Parathyroid adenoma (tissue), 2 donors: Measurements from ENCODE around the gene MED13L.

Experiments
- H2AFZ ChIP-seq: fragments of 300-600 bp; sonication (generic); one replicate; pipeline ENCODE4 v1.7.0; 2017; ENCODE audit warnings: antibody characterized with exemption, mild to moderate bottlenecking
- H3K27ac ChIP-seq: fragments of 300-600 bp; sonication (generic); one replicate; pipeline ENCODE4 v1.7.0; 2017
- H3K27me3 ChIP-seq: fragments of 300-600 bp; sonication (generic); one replicate; pipeline ENCODE4 v1.7.0; 2017; ENCODE audit warnings: low read length; ENCODE audit not compliant: control insufficient read depth, insufficient read depth
- H3K36me3 ChIP-seq: fragments of 300-600 bp; sonication (generic); one replicate; pipeline ENCODE4 v1.7.0; 2017; ENCODE audit warnings: low read length; ENCODE audit not compliant: control insufficient read depth, insufficient read depth
- H3K4me1 ChIP-seq: fragments of 300-600 bp; sonication (generic); one replicate; pipeline ENCODE4 v1.7.0; 2017; ENCODE audit warnings: control low read depth
- H3K4me2 ChIP-seq: fragments of 300-600 bp; sonication (generic); one replicate; pipeline ENCODE4 v1.7.0; 2017; ENCODE audit warnings: low read length
- H3K4me3 ChIP-seq: fragments of 300-600 bp; sonication (generic); one replicate; pipeline ENCODE4 v1.7.0; 2017; ENCODE audit warnings: low read depth, low read length
- H3K79me2 ChIP-seq: fragments of 300-600 bp; sonication (generic); one replicate; pipeline ENCODE4 v1.7.0; 2017; ENCODE audit warnings: control low read depth
- H3K9ac ChIP-seq: fragments of 300-600 bp; sonication (generic); one replicate; pipeline ENCODE4 v1.7.0; 2017; ENCODE audit warnings: mild to moderate bottlenecking
- H3K9me3 ChIP-seq: fragments of 300-600 bp; sonication (generic); one replicate; pipeline ENCODE4 v1.7.0; 2017; ENCODE audit warnings: low read length; ENCODE audit not compliant: control insufficient read depth
- TF ChIP-seq, protein P1 (sequence below): fragments of 300-600 bp; sonication (generic); IDR thresholded peaks from one replicate; pipeline ENCODE4 v1.7.0; 2017; ENCODE audit warnings: antibody characterized with exemption, mild to moderate bottlenecking
- donor health status: primary hyperparathyroidism.

MED13L gene

DNA sequence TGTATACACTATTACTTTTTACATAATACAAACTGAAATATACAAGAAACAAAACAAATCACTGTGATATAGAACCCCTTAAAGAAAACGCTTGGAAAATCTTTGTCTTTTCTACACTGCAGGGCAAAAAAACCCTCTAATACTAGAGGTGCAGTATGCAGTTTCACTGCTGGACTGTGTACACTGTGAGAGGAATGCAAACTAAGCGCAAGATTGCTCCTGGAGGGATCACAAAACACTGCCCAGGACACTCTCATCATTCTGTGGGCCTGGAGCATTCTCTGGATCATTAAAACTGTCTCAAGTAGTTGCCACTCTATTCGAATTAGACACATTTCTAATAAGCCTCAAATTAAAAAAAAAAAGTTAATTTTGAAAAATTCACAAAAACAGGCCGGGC is 217.6 kb downstream of the MED13L start:
- no peak overlapping the region for H2AFZ ChIP-seq
- TF ChIP-seq, protein P1, sequence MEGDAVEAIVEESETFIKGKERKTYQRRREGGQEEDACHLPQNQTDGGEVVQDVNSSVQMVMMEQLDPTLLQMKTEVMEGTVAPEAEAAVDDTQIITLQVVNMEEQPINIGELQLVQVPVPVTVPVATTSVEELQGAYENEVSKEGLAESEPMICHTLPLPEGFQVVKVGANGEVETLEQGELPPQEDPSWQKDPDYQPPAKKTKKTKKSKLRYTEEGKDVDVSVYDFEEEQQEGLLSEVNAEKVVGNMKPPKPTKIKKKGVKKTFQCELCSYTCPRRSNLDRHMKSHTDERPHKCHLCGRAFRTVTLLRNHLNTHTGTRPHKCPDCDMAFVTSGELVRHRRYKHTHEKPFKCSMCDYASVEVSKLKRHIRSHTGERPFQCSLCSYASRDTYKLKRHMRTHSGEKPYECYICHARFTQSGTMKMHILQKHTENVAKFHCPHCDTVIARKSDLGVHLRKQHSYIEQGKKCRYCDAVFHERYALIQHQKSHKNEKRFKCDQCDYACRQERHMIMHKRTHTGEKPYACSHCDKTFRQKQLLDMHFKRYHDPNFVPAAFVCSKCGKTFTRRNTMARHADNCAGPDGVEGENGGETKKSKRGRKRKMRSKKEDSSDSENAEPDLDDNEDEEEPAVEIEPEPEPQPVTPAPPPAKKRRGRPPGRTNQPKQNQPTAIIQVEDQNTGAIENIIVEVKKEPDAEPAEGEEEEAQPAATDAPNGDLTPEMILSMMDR: no peak
- no peaks in the 10 kb centered on the region for H3K36me3 ChIP-seq
- H3K9me3 ChIP-seq: no peaks in the 10 kb centered on the region
- no peak overlapping the region for H3K27ac ChIP-seq
- no peak overlapping the region for H3K4me3 ChIP-seq
- no peak overlapping the region for H3K9ac ChIP-seq
- H3K4me1 ChIP-seq: no peaks in the 10 kb centered on the region
- H3K4me2 ChIP-seq: no peak overlapping the region
- no peaks in the 10 kb centered on the region for H3K27me3 ChIP-seq
- peaks cover 37% of the 10 kb centered on the region for H3K79me2 ChIP-seq

- Histone ChIP-seq H3K27me3 (no peaks in the 10 kb centered on the region), H3K4me3 (no peak overlapping the region), H3K9me3 (no peaks in the 10 kb centered on the region), H3K4me1 (peaks cover 3% of the 10 kb centered on the region), H2AFZ (no peak overlapping the region), H3K9ac (no peak overlapping the region), H3K4me2 (no peak overlapping the region), H3K36me3 (no peaks in the 10 kb centered on the region), H3K79me2 (peaks cover 26% of the 10 kb centered on the region), H3K27ac (no peak overlapping the region)
- TF ChIP-seq, protein P1: no peak
Observed at GRCh38 chr12:116058574-116058973, 218.9 kb downstream of the MED13L start.

- TF ChIP-seq, protein P1: no peak
- no peak overlapping the region for H3K27ac ChIP-seq
Observed at GRCh38 chr12:116057356-116057755, 220.1 kb downstream of the MED13L start.

DNA sequence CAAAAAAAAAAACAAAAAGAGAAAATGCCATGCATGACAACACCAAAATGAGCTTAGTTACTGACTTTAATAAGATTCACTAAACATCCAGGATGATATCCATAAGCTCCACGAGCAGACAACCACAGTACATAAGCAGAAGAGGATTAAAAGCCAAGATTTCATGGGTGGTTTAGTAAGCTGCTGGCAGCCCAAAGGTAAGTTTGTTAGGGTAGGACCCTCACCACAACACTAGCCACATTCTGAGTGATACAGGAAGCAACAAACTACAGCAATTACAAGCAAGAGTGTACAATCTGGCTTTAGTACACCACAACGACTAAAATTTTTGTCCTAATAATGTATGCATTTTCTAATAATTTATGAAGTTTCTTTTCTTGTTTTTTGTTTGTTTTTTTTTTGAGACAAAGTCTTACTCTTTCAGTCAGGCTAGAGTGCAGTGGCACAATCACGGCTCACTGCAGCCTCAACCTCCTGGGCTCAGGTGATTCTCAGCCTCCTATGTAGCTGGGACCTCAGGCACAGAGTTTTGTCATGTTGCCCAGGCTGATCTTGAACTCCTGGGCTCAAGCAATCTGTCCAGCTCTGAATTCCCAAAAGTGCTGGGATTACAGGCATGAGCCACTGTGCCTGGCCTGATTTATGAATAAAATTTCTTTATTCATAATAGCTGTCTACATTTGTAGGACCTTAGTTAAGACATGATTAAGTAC is 221.4 kb downstream of the MED13L start:
- Histone ChIP-seq H2AFZ (no peak overlapping the region), H3K4me3 (no peak overlapping the region), H3K36me3 (no peaks in the 10 kb centered on the region), H3K4me1 (peaks cover 3% of the 10 kb centered on the region), H3K4me2 (no peak overlapping the region), H3K27ac (no peak overlapping the region), H3K9me3 (no peaks in the 10 kb centered on the region), H3K9ac (no peak overlapping the region), H3K79me2 (peaks cover 12% of the 10 kb centered on the region), H3K27me3 (no peaks in the 10 kb centered on the region)
- TF ChIP-seq, protein P1: no peak

More at GRCh38 chr12:116057356-116057755, 220.1 kb downstream of the MED13L start:
- H3K27me3 ChIP-seq: no peaks in the 10 kb centered on the region
- no peak overlapping the region for H3K9ac ChIP-seq
- no peak overlapping the region for H3K4me2 ChIP-seq
- H2AFZ ChIP-seq: no peak overlapping the region
- H3K9me3 ChIP-seq: no peaks in the 10 kb centered on the region
- H3K36me3 ChIP-seq: no peaks in the 10 kb centered on the region
- H3K4me1 ChIP-seq: peaks cover 3% of the 10 kb centered on the region
- peaks cover 16% of the 10 kb centered on the region for H3K79me2 ChIP-seq
- H3K4me3 ChIP-seq: no peak overlapping the region

- Histone ChIP-seq H3K4me2 (no peak overlapping the region), H2AFZ (no peak overlapping the region), H3K79me2 (peaks cover 10% of the 10 kb centered on the region), H3K27me3 (no peaks in the 10 kb centered on the region), H3K9me3 (no peaks in the 10 kb centered on the region), H3K4me1 (peaks cover 4% of the 10 kb centered on the region), H3K36me3 (no peaks in the 10 kb centered on the region), H3K27ac (no peak overlapping the region), H3K4me3 (no peak overlapping the region), H3K9ac (no peak overlapping the region)
- TF ChIP-seq, protein P1: no peak
Observed at GRCh38 chr12:116054280-116054679, 223.2 kb downstream of the MED13L start.
